ENCODE measurements around the gene FSCN2. TPM values are rescaled to one million over a fixed set of nuclear protein-coding genes. Genes with fewer than 3 reads are reported as not detected.

The FSCN2 gene
- total and polyA plus RNA-seq, 11 donors = 0.22 to 0.72 (median 0.38) TPM; not detected in 3

DNA sequence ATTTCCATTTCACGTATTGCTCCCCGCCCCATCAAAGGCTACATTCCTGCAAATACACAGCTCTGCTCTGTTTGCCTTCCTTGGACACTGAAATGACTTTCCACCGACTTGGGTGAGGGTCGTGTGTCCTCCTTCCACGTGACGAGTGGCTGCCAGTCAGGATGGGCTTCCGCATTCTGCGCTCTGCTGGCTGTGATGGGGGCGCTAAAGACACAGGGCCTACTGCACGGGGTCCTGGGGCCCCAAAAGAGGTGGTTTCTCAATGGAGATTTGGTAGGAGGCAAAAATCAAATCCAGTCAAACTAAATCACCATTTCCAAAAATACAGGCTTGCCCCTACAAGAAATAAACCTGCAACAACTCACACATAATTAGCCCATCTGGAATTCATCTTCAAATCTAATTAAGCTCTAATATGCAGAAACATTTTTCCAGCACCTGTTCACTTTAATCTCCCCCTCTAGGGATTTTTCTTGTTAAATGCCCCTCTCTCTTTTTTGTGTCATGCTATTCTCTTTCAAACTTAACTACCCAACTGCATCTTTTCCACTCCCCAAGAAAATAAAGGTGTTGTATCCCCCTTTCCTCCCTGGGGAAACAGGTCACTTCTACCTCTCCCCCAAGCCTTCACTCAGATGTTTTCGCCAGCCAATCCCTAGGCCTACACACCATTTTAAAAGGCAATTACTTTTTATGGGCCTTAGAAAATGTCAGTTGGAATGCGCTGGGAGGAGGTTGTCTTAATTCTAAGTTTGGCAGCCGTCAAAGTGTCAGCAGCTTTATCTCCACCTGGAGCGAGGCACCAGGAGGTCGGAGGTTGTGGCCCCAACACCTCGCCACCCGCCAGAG lies 45.8 kb downstream of the FSCN2 start:
- no peak for DNase-seq
- 76 to 86% (median 84%) methylated on average over 16 to 17 of the region's 17 CpGs for WGBS, 4 donors
- no peak overlapping the region for H3K4me3 ChIP-seq
- no peaks in the 10 kb centered on the region for H3K27me3 ChIP-seq
- H3K9me3 ChIP-seq = no peaks in the 10 kb centered on the region
- peaks cover 0 to 19% (median 8%) of the 10 kb centered on the region in 12 donors for H3K4me1 ChIP-seq
- H3K27ac ChIP-seq = no peak overlapping the region
- intact Hi-C loops (cut with DNase I) = no loop called here
- H3K36me3 ChIP-seq = peaks cover 3 to 94% (median 65%) of the 10 kb centered on the region in 9 donors
- TF ChIP-seq, protein P1, sequence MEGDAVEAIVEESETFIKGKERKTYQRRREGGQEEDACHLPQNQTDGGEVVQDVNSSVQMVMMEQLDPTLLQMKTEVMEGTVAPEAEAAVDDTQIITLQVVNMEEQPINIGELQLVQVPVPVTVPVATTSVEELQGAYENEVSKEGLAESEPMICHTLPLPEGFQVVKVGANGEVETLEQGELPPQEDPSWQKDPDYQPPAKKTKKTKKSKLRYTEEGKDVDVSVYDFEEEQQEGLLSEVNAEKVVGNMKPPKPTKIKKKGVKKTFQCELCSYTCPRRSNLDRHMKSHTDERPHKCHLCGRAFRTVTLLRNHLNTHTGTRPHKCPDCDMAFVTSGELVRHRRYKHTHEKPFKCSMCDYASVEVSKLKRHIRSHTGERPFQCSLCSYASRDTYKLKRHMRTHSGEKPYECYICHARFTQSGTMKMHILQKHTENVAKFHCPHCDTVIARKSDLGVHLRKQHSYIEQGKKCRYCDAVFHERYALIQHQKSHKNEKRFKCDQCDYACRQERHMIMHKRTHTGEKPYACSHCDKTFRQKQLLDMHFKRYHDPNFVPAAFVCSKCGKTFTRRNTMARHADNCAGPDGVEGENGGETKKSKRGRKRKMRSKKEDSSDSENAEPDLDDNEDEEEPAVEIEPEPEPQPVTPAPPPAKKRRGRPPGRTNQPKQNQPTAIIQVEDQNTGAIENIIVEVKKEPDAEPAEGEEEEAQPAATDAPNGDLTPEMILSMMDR (IDR thresholded peaks at IDR 0.05) = no peak
- TF ChIP-seq POLR2A (IDR thresholded peaks at IDR 0.05) = no peak
- no peak for ATAC-seq

DNA sequence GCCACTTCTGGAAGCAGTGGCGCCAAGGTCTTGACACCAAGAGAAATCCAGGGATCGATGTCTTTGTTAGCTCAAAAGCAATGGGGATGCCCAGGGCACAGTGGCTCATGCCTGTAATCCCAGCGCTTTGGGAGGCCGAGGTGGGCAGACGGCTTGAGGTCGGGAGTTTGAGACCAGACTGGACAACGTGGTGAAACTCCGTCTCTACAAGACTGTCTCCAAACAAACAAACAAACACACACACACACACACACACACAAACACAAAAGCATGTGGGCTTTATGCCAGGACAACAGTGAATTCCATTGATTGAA lies 46.4 kb downstream of the FSCN2 start:
- H3K36me3 ChIP-seq = peaks cover 3 to 94% (median 62%) of the 10 kb centered on the region in 9 donors
- intact Hi-C loops (cut with DNase I) = no loop called here
- H3K27ac ChIP-seq = no peak overlapping the region
- peak in 1 of 5 donors; percentile 5 for DNase-seq
- peaks cover 0 to 21% (median 9%) of the 10 kb centered on the region in 12 donors for H3K4me1 ChIP-seq
- H3K9me3 ChIP-seq = no peaks in the 10 kb centered on the region
- no peak for ATAC-seq
- H3K27me3 ChIP-seq = no peaks in the 10 kb centered on the region
- TF ChIP-seq POLR2A (IDR thresholded peaks at IDR 0.05) = no peak
- TF ChIP-seq, protein P1 (IDR thresholded peaks at IDR 0.05) = no peak
- no peak overlapping the region for H3K4me3 ChIP-seq
- WGBS, 4 donors = 78 to 85% (median 83%) methylated on average over 8 of the region's 8 CpGs

DNA sequence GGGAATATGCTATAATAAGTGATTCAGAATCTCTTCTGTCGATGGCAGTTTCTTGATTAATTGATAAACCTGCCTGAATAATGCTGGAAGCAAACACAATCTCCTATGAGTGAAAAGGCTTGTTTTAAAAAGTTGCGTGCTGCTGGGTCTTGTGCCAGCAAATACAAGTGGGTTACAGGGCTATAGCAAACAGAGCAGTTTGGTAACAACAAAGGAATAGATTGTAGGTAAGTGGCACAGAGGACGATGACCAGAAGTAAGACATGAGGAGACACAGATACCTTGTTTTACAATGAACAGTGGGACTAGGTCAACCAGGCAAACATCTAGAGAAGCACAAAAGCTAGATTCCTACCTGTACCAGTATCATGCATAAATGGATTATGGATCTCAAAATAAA lies 47.7 kb downstream of the FSCN2 start:
- WGBS, 4 donors = 90 to 92% (median 90%) methylated on average over 3 of the region's 3 CpGs
- TF ChIP-seq POLR2A (IDR thresholded peaks at IDR 0.05) = no peak
- TF ChIP-seq, protein P1 (IDR thresholded peaks at IDR 0.05) = no peak
- ATAC-seq = no peak
- Histone ChIP-seq H3K4me3 (no peak overlapping the region), H3K27me3 (no peaks in the 10 kb centered on the region), H3K36me3 (peaks cover 3 to 85% (median 60%) of the 10 kb centered on the region in 9 donors), H3K9me3 (no peaks in the 10 kb centered on the region), H3K4me1 (peaks cover 0 to 33% (median 14%) of the 10 kb centered on the region in 12 donors), H3K27ac (no peak overlapping the region)
- DNase-seq = no peak
- intact Hi-C loops (cut with DNase I) = no loop called here

DNA sequence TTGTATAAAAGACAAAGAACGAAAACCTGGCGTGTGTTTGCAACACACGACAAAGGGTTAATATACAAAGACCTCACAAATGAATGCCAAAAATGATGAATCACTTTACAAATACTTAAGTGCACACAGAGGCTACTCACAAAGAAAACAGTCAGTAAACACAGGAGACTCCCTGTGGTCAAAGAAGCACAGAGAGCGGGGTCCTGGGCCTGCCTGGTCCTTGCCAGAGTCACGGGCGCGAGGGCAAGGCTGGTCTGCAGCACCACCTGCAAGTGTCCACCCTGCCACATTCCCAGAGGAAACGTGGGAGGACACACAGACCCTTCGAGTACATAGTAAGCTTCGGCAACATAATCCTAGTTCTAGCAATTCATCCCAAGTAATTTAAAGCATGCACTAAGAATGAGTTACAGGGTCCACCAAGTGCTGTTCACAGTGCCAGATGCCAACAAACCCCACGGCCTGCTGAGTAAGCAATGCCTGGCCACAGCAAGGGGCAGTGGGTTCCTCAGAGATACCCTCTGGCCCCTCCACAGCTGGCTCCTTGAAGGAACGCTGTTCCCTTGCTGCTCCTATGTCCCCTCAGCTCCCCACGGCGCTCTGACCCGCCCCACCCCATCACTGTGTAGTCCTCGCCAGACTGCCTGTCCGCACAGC lies 48.6 kb downstream of the FSCN2 start:
- peak overlapping the region in 3 of 12 donors; percentile 26 to 46 (median 32) for H3K27ac ChIP-seq
- intact Hi-C loops (cut with DNase I) = no loop called here
- DNase-seq (no peak), ATAC-seq (peak in 1 of 4 donors; percentile 36)
- WGBS, 4 donors = 66 to 72% (median 69%) methylated on average over 16 to 17 of the region's 17 CpGs
- H3K36me3 ChIP-seq = peaks cover 0 to 83% (median 57%) of the 10 kb centered on the region in 9 donors
- H3K27me3 ChIP-seq = no peaks in the 10 kb centered on the region
- peaks cover 0 to 36% (median 16%) of the 10 kb centered on the region in 12 donors for H3K4me1 ChIP-seq
- H3K9me3 ChIP-seq = no peaks in the 10 kb centered on the region
- TF ChIP-seq POLR2A (IDR thresholded peaks at IDR 0.05) = no peak
- TF ChIP-seq, protein P1 (IDR thresholded peaks at IDR 0.05) = no peak
- H3K4me3 ChIP-seq = peak overlapping the region in 5 of 12 donors; percentile 15 to 41 (median 22)
